ENCODE data around the gene HDAC9. TPM values are rescaled to one million over a fixed set of nuclear protein-coding genes. Genes with fewer than 3 reads are reported as not detected.

Gene HDAC9
- total and polyA plus RNA-seq, 4 donors, result 2.2 to 41.0 (median 4.1) TPM

- ATAC-seq (ENCODE audit: insufficient read depth, low FRiP score), result no peak
- Histone ChIP-seq H3K27me3 (ENCODE audit: control insufficient read depth in 3 of 3, insufficient read depth in 3 of 3, low read length in 2 of 3) (no peaks in the 10 kb centered on the region), H3K27ac (ENCODE audit: low read depth in 1 of 2, low read length in 1 of 2) (no peak overlapping the region), H3K36me3 (ENCODE audit: control insufficient read depth in 4 of 4, insufficient read depth in 4 of 4, low read length in 4 of 4) (no peaks in the 10 kb centered on the region), H3K4me3 (no peak overlapping the region), H3K9me3 (ENCODE audit: control insufficient read depth in 4 of 4, insufficient read depth in 3 of 4, low read length in 3 of 4) (no peaks in the 10 kb centered on the region), H3K9ac (ENCODE audit: insufficient read depth in 1 of 2, low read length in 2 of 2) (no peak overlapping the region), H3K4me1 (ENCODE audit: control insufficient read depth in 5 of 5, insufficient read depth in 5 of 5, low read length in 5 of 5) (no peaks in the 10 kb centered on the region)
- 84 to 87% methylated on average over 2 of the region's 2 CpGs for WGBS, 2 donors
- TF ChIP-seq, protein P1, sequence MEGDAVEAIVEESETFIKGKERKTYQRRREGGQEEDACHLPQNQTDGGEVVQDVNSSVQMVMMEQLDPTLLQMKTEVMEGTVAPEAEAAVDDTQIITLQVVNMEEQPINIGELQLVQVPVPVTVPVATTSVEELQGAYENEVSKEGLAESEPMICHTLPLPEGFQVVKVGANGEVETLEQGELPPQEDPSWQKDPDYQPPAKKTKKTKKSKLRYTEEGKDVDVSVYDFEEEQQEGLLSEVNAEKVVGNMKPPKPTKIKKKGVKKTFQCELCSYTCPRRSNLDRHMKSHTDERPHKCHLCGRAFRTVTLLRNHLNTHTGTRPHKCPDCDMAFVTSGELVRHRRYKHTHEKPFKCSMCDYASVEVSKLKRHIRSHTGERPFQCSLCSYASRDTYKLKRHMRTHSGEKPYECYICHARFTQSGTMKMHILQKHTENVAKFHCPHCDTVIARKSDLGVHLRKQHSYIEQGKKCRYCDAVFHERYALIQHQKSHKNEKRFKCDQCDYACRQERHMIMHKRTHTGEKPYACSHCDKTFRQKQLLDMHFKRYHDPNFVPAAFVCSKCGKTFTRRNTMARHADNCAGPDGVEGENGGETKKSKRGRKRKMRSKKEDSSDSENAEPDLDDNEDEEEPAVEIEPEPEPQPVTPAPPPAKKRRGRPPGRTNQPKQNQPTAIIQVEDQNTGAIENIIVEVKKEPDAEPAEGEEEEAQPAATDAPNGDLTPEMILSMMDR (IDR thresholded peaks at IDR 0.05; ENCODE audit: control extremely low read depth, extremely low read depth), result no peak
- no peak for DNase-seq
Observed at GRCh38 chr7:18806177-18806576, 310.6 kb downstream of the HDAC9 start.

DNA sequence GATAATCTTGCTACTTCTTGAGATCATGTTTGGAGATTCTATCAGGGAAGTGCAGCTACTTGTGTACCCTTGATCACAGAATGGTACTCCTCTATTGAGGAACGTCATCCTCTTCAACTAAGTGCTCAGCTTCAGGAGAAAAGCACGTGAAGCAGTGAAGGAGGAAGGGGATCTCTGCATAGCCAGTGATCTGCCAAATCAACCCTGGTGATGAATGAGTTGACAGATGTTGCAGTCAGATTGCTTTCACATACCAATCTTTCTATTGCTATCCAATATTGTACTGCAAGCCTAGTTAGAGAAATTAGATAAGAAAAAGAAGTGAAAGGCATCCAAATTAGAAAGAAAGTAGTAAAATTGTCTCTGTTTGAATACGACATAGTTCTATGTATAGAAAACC lies 312.5 kb downstream of the HDAC9 start:
- Histone ChIP-seq H3K4me3 (no peak overlapping the region), H3K27ac (ENCODE audit: low read depth in 1 of 2, low read length in 1 of 2) (no peak overlapping the region), H3K9me3 (ENCODE audit: control insufficient read depth in 4 of 4, insufficient read depth in 3 of 4, low read length in 3 of 4) (no peaks in the 10 kb centered on the region), H3K36me3 (ENCODE audit: control insufficient read depth in 4 of 4, insufficient read depth in 4 of 4, low read length in 4 of 4) (no peaks in the 10 kb centered on the region), H3K27me3 (ENCODE audit: control insufficient read depth in 3 of 3, insufficient read depth in 3 of 3, low read length in 2 of 3) (no peaks in the 10 kb centered on the region), H3K9ac (ENCODE audit: insufficient read depth in 1 of 2, low read length in 2 of 2) (no peak overlapping the region), H3K4me1 (ENCODE audit: control insufficient read depth in 5 of 5, insufficient read depth in 5 of 5, low read length in 5 of 5) (no peaks in the 10 kb centered on the region)
- 63 to 69% methylated on average over 3 of the region's 3 CpGs for WGBS, 2 donors
- DNase-seq (no peak), ATAC-seq (ENCODE audit: insufficient read depth, low FRiP score) (no peak)
- TF ChIP-seq, protein P1 (IDR thresholded peaks at IDR 0.05; ENCODE audit: control extremely low read depth, extremely low read depth), result no peak

DNA sequence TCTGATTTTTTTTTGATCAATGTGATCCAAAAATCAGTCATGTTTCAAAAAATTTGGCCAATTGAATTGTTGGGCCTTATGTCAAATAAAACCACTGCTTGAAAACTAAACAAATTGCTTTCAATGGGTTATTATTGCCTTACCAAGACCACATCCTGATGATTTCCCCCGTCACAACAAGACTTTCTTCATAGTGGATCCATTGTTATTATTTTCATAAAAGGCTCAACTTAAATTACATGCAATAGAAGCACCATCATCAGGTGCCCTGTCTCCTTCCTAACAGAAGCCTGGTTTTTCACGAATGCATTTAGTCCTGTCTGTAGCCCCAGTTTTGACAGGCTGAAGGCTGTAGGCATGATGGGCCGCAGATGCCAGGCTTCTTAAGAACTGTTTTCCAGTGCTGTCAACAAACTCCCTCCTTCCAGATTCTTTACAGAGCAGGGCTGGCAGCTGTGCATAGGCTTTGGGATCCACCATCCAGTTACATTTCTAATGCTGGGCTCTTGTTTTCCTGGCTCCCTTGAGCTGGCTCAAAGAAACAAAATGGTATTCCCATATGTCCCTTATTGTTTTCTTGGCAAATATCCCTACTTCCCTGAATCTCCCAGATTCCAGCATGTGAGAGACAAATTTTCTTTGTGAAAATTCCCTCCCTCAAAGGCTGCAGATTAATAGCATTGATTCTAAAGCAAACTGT lies 319.9 kb downstream of the HDAC9 start:
- Histone ChIP-seq H3K27me3 (ENCODE audit: control insufficient read depth in 3 of 3, insufficient read depth in 3 of 3, low read length in 2 of 3) (no peaks in the 10 kb centered on the region), H3K9ac (ENCODE audit: insufficient read depth in 1 of 2, low read length in 2 of 2) (no peak overlapping the region), H3K4me1 (ENCODE audit: control insufficient read depth in 5 of 5, insufficient read depth in 5 of 5, low read length in 5 of 5) (no peaks in the 10 kb centered on the region), H3K27ac (ENCODE audit: low read depth in 1 of 2, low read length in 1 of 2) (no peak overlapping the region), H3K36me3 (ENCODE audit: control insufficient read depth in 4 of 4, insufficient read depth in 4 of 4, low read length in 4 of 4) (no peaks in the 10 kb centered on the region), H3K4me3 (no peak overlapping the region), H3K9me3 (ENCODE audit: control insufficient read depth in 4 of 4, insufficient read depth in 3 of 4, low read length in 3 of 4) (no peaks in the 10 kb centered on the region)
- no peak for ATAC-seq (ENCODE audit: insufficient read depth, low FRiP score)
- no peak for DNase-seq
- TF ChIP-seq, protein P1 (IDR thresholded peaks at IDR 0.05; ENCODE audit: control extremely low read depth, extremely low read depth), result no peak
- WGBS, 2 donors, result 85 to 91% methylated on average over 3 of the region's 3 CpGs

DNA sequence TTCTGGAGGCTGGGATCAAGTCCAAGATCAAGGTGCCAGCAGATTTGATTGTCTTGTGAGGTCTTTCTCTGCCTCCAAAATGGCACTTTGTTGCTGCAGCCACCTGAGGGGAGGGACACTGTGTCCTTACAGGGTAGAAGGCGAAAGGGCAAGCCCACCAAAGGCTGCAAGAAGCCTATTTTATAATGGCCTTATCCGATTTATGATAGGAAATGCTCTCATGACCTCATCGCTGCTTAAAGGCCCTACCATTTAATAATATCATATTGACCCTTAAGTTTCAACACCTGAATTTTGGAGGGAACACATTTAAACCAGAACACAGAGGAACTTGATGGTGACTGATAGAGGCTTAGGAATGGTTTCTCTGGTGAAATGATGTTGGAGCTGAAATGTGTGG lies 325.4 kb downstream of the HDAC9 start:
- Histone ChIP-seq H3K27ac (ENCODE audit: low read depth in 1 of 2, low read length in 1 of 2) (no peak overlapping the region), H3K4me1 (ENCODE audit: control insufficient read depth in 5 of 5, insufficient read depth in 5 of 5, low read length in 5 of 5) (peaks cover 0 to 1% (median 0%) of the 10 kb centered on the region in 5 donors), H3K9me3 (ENCODE audit: control insufficient read depth in 4 of 4, insufficient read depth in 3 of 4, low read length in 3 of 4) (peaks cover 0 to 1% (median 0%) of the 10 kb centered on the region in 4 donors), H3K36me3 (ENCODE audit: control insufficient read depth in 4 of 4, insufficient read depth in 4 of 4, low read length in 4 of 4) (no peaks in the 10 kb centered on the region), H3K27me3 (ENCODE audit: control insufficient read depth in 3 of 3, insufficient read depth in 3 of 3, low read length in 2 of 3) (no peaks in the 10 kb centered on the region), H3K4me3 (no peak overlapping the region), H3K9ac (ENCODE audit: insufficient read depth in 1 of 2, low read length in 2 of 2) (no peak overlapping the region)
- TF ChIP-seq, protein P1 (IDR thresholded peaks at IDR 0.05; ENCODE audit: control extremely low read depth, extremely low read depth), result no peak
- no peak for ATAC-seq (ENCODE audit: insufficient read depth, low FRiP score)
- 92 to 95% methylated on average over 3 of the region's 3 CpGs for WGBS, 2 donors
- no peak for DNase-seq
